ENCODE measurements around the gene MLEC.
A peak's percentile ranks its signal among the peaks of the same experiment; 100 is the strongest.

The MLEC gene

GRCh38 chr12:120696626-120697025 is 9.7 kb downstream of the MLEC start:
- no peak for DNase-seq

GRCh38 chr12:120697344-120697743 is 10.4 kb downstream of the MLEC start:
- DNase-seq: no peak

GRCh38 chr12:120698665-120699064 is 11.7 kb downstream of the MLEC start:
- no peak for DNase-seq

- DNase-seq: no peak
These were observed 12.6 kb downstream of the MLEC start for GRCh38 chr12:120699553-120699952.

- DNase-seq: no peak
These were observed 13.9 kb downstream of the MLEC start for GRCh38 chr12:120700886-120701285.

- DNase-seq: no peak
These were observed 15.7 kb downstream of the MLEC start for GRCh38 chr12:120702637-120703036.

GRCh38 chr12:120703311-120703942 is 16.5 kb downstream of the MLEC start:
- no peak for DNase-seq

- DNase-seq: no peak
These were observed 18.7 kb downstream of the MLEC start for GRCh38 chr12:120705618-120706017.

GRCh38 chr12:120706029-120706428 is 19.1 kb downstream of the MLEC start:
- DNase-seq: no peak

- no peak for DNase-seq
These were observed 21.7 kb downstream of the MLEC start for GRCh38 chr12:120708651-120709050.

- peak; percentile 81 for DNase-seq
These were observed 23.3 kb downstream of the MLEC start, which contains the start of gene UNC119B for GRCh38 chr12:120710031-120710804. UNC119B (plus strand) TSS chr12:120710458; CDS start chr12:120710475, 17 bp downstream.

- peak; percentile 38 to 47 for DNase-seq
These were observed 23.9 kb downstream of the MLEC start for GRCh38 chr12:120710805-120711296.

GRCh38 chr12:120711411-120711810 is 24.5 kb downstream of the MLEC start:
- DNase-seq: no peak

- no peak for DNase-seq
These were observed 25.7 kb downstream of the MLEC start for GRCh38 chr12:120712610-120713009.

GRCh38 chr12:120713861-120714482 is 27.0 kb downstream of the MLEC start:
- peak; percentile 63 to 80 for DNase-seq

- DNase-seq: no peak
These were observed 31.1 kb downstream of the MLEC start for GRCh38 chr12:120718055-120718454.

- no peak for DNase-seq
These were observed 32.1 kb downstream of the MLEC start for GRCh38 chr12:120719072-120719471.

- DNase-seq: no peak
These were observed 32.7 kb downstream of the MLEC start for GRCh38 chr12:120719496-120720233.

GRCh38 chr12:120720234-120720986 is 33.5 kb downstream of the MLEC start:
- DNase-seq: no peak

GRCh38 chr12:120720987-120721801 is 34.2 kb downstream of the MLEC start:
- no peak for DNase-seq

GRCh38 chr12:120721866-120722265 is 34.9 kb downstream of the MLEC start:
- DNase-seq: no peak
